ENCODE results near the gene PRKAG2. TPM values are rescaled to one million over a fixed set of nuclear protein-coding genes. Genes with fewer than 3 reads are reported as not detected.

Gene PRKAG2
- total and polyA plus RNA-seq, 2 of the 13 experiments (the other 11 are each of a cell fraction or from before 2014, with no cell fraction given) = 0.90 to 1.3 TPM

DNA sequence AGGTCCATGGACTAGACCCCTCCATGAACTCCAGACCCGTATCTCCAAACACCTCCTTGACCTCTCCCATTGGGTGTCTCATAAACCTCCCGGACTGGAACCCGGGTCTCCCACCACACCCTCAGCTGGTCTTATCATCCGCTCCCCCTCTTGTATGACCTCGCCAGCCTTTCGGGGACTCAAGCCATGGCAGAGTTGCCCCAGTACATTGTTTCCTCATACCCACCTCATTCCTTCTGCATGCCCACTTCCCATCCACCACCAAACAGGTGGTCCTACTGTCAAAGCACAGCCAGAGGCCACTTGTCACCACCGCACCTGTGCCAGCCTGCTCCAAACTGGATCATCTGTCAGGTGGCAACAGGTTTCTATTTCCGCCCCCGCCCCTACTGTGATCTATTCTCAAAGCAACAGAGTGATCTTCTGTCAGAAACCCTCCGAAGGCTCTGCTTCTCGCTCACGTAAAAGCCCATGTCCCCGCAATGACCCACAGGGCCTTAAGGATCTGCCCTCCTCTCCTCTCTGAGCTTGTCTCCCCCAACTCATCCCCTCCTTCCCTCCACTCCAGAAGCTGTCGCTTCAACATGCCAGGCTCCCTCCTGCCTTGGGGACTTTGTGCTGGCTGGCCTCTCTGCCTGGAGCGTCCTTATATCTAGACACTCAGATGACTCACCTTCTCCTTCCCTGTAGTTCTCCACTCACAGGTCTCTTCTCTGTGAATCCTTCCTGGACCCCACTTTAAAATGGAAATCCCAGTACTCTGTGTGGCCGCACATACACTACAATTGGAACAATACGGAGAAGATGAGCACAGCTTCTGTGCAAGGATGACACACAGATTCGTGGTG lies 22.8 kb upstream of the PRKAG2 start:
- Histone ChIP-seq H3K4me1 (ENCODE audit: insufficient read depth, low read length) (peaks cover 17% of the 10 kb centered on the region; the same call in 1 of the 2 replicates), H2AFZ (ENCODE audit: low read length) (no peak overlapping the region), H3K9me3 (ENCODE audit: low read length) (no peaks in the 10 kb centered on the region), H3K27ac (ENCODE audit: extremely low read length, insufficient read depth, low read length) (no peak overlapping the region), H3K36me3 (replicated peaks in 1 of 2; ENCODE audit: control insufficient read depth in 1 of 2, insufficient read depth in 2 of 2, low read length in 2 of 2) (no peaks in the 10 kb centered on the region), H3K4me2 (ENCODE audit: low read depth, low read length) (no peak overlapping the region), H4K20me1 (ENCODE audit: insufficient read depth, low read length) (no peaks in the 10 kb centered on the region), H3K9ac (ENCODE audit: insufficient read depth, low read depth, low read length) (no peak overlapping the region), H3K4me3 (replicated peaks in 1 of 3; ENCODE audit: insufficient read depth in 1 of 3, low read depth in 2 of 3, low read length in 3 of 3) (no peak overlapping the region), H3K79me2 (ENCODE audit: insufficient read depth, low read length) (no peaks in the 10 kb centered on the region), H3K27me3 (ENCODE audit: control insufficient read depth in 1 of 2, insufficient read depth in 2 of 2, low read length in 2 of 2) (peaks cover 1 to 24% of the 10 kb centered on the region in 2 experiments; a peak in 2 of 5 replicates)
- ATAC-seq (no peak), DNase-seq (ENCODE audit: low spot score) (no peak), FAIRE-seq (no peak)
- in situ Hi-C loops (cut with HindIII; ENCODE audit: extremely low pct_ligation_motif_present, low pct_unique_long_range_greater_than_20kb) = no loop called here
- TF ChIP-seq, protein P1, sequence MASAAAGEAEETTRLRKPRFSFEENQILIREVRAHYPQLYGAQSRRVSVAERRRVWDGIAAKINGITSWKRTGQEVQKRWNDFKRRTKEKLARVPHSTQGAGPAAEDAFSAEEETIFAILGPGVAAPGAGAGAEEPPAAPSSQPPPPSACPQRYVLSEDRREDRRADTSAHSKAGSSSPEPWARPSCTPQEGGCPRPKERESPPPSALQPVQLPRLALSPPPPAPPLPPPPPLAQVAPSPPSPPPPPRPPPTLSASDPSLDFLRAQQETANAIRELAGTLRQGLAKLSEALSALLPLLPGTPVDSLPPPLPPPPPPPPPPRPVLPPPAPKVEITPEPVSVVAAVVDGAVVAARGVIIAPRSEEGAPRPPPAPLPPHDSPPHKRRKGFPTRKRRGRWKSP (CRISPR knock-in tag; IDR thresholded peaks at IDR 0.05) = no peak
- no peak for TF ChIP-seq KDM3A (CRISPR knock-in tag; IDR thresholded peaks at IDR 0.05; ENCODE audit: low read depth)
- intact Hi-C loops (cut with micrococcal nuclease; ENCODE audit: unreplicated experiment) = no loop called here
- BruUV-seq (replicated peaks) = no TSS peak
- WGBS (ENCODE audit: low lambda C conversion rate) = 66% methylated on average over 18 of the region's 18 CpGs
- ChIA-PET CTCF (ENCODE audit: low intra/inter-chr PET ratio, low total read pairs) (no interaction called here), POLR2A (no interaction called here)

DNA sequence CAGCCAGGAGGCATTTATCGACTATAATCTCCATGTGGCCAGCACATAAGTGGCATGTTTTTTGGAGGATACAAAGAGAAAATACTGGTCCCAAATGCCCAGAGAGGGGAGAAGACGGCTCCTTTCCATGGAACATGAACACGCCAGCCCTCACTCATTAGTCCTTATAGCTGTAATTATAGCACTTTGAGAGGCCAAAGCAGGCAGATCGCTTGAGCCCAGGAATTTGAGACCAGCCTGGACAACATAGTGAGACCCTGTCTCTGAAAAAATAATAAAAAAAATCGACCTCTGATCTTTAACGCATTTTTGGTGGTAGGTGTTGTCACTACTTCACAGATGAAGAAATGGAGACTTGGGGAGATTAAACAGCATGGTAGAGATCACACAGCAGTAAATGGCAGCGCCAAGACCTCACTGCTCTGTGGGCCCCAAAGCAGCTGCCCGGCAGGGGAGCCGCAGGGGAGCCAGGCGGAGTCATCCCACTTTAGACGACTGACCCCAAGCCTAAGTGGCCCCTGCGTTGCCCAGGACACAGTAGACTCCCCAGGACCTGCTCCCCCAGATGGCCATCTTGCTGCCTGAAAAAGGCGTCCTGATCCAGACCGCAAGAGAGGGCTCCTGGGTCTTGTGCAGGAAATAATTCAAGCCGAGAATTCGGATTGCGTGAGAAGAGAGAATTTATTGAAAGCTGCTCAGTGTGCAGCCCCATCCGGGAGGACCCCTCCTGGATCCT lies 21.2 kb upstream of the PRKAG2 start:
- H3K79me2 ChIP-seq (ENCODE audit: insufficient read depth, low read length) = no peaks in the 10 kb centered on the region
- CTCF ChIA-PET (ENCODE audit: low intra/inter-chr PET ratio, low total read pairs) = no interaction called here
- H3K27me3 ChIP-seq (ENCODE audit: control insufficient read depth in 1 of 2, insufficient read depth in 2 of 2, low read length in 2 of 2) = peaks cover 1 to 37% of the 10 kb centered on the region in 2 experiments; a peak in 2 of 5 replicates
- H3K27ac ChIP-seq (ENCODE audit: extremely low read length, insufficient read depth, low read length) = no peak overlapping the region
- H3K9me3 ChIP-seq (ENCODE audit: low read length) = no peaks in the 10 kb centered on the region
- WGBS (ENCODE audit: low lambda C conversion rate) = 54% methylated on average over 16 of the region's 18 CpGs
- no peaks in the 10 kb centered on the region for H4K20me1 ChIP-seq (ENCODE audit: insufficient read depth, low read length)
- no peak overlapping the region for H3K4me3 ChIP-seq (replicated peaks in 1 of 3; ENCODE audit: insufficient read depth in 1 of 3, low read depth in 2 of 3, low read length in 3 of 3)
- FAIRE-seq = no peak
- BruUV-seq (replicated peaks) = no TSS peak
- no peak overlapping the region for H2AFZ ChIP-seq (ENCODE audit: low read length)
- no peak overlapping the region for H3K9ac ChIP-seq (ENCODE audit: insufficient read depth, low read depth, low read length)
- H3K4me2 ChIP-seq (ENCODE audit: low read depth, low read length) = no peak overlapping the region
- H3K4me1 ChIP-seq (ENCODE audit: insufficient read depth, low read length) = peaks cover 17% of the 10 kb centered on the region; the same call in 1 of the 2 replicates
- no peak for ATAC-seq
- intact Hi-C loops (cut with micrococcal nuclease; ENCODE audit: unreplicated experiment) = no loop called here
- POLR2A ChIA-PET = no interaction called here
- H3K36me3 ChIP-seq (replicated peaks in 1 of 2; ENCODE audit: control insufficient read depth in 1 of 2, insufficient read depth in 2 of 2, low read length in 2 of 2) = no peaks in the 10 kb centered on the region
- in situ Hi-C loops (cut with HindIII; ENCODE audit: extremely low pct_ligation_motif_present, low pct_unique_long_range_greater_than_20kb) = no loop called here
- no peak for DNase-seq (ENCODE audit: low spot score)
- TF ChIP-seq, protein P2, sequence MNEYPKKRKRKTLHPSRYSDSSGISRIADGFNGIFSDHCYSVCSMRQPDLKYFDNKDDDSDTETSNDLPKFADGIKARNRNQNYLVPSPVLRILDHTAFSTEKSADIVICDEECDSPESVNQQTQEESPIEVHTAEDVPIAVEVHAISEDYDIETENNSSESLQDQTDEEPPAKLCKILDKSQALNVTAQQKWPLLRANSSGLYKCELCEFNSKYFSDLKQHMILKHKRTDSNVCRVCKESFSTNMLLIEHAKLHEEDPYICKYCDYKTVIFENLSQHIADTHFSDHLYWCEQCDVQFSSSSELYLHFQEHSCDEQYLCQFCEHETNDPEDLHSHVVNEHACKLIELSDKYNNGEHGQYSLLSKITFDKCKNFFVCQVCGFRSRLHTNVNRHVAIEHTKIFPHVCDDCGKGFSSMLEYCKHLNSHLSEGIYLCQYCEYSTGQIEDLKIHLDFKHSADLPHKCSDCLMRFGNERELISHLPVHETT (CRISPR knock-in tag; conservative IDR thresholded peaks at IDR 0.05) = no peak
- TF ChIP-seq REPIN1 (CRISPR knock-in tag; IDR thresholded peaks at IDR 0.05; ENCODE audit: borderline replicate concordance, low read depth) (no peak), NR1H2 (CRISPR knock-in tag; IDR thresholded peaks at IDR 0.05; ENCODE audit: borderline replicate concordance, low read depth) (no peak), ZFP90 (CRISPR knock-in tag; IDR thresholded peaks at IDR 0.05; ENCODE audit: borderline replicate concordance) (no peak), FIP1L1 (IDR thresholded peaks at IDR 0.05; ENCODE audit: borderline replicate concordance, insufficient read depth, low read depth, low read length) (no peak), ZNF670 (CRISPR knock-in tag; IDR thresholded peaks at IDR 0.05; ENCODE audit: borderline replicate concordance) (no peak), HOXA5 (CRISPR knock-in tag; IDR thresholded peaks at IDR 0.05) (no peak)
- TF ChIP-seq, protein P3, sequence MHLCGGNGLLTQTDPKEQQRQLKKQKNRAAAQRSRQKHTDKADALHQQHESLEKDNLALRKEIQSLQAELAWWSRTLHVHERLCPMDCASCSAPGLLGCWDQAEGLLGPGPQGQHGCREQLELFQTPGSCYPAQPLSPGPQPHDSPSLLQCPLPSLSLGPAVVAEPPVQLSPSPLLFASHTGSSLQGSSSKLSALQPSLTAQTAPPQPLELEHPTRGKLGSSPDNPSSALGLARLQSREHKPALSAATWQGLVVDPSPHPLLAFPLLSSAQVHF (CRISPR knock-in tag; IDR thresholded peaks at IDR 0.05) = no peak
- TF ChIP-seq, protein P4, sequence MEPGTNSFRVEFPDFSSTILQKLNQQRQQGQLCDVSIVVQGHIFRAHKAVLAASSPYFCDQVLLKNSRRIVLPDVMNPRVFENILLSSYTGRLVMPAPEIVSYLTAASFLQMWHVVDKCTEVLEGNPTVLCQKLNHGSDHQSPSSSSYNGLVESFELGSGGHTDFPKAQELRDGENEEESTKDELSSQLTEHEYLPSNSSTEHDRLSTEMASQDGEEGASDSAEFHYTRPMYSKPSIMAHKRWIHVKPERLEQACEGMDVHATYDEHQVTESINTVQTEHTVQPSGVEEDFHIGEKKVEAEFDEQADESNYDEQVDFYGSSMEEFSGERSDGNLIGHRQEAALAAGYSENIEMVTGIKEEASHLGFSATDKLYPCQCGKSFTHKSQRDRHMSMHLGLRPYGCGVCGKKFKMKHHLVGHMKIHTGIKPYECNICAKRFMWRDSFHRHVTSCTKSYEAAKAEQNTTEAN (CRISPR knock-in tag; conservative IDR thresholded peaks at IDR 0.05) = no peak
